ENCODE data around the gene HSD11B1. TPM values are rescaled to one million over a fixed set of nuclear protein-coding genes. Genes with fewer than 3 reads are reported as not detected.

The HSD11B1 gene
- total and polyA plus RNA-seq, 2 donors (not counting 1 experiment from before 2014, with no cell fraction given) = 7.1 to 31.5 TPM

- H4K20me1 ChIP-seq (ENCODE audit: control insufficient read depth, extremely low read depth, insufficient read depth, low read length) = no peaks in the 10 kb centered on the region
- no peak overlapping the region for H3K4me2 ChIP-seq (ENCODE audit: extremely low read depth, insufficient read depth, low read length)
- H3K9me3 ChIP-seq (ENCODE audit: control insufficient read depth, insufficient read depth, low read depth, low read length) = no peaks in the 10 kb centered on the region
- no peak overlapping the region for H3K9ac ChIP-seq (ENCODE audit: insufficient read depth, low read length)
- H3K79me2 ChIP-seq (ENCODE audit: control insufficient read depth, insufficient read depth, low read length) = no peaks in the 10 kb centered on the region
- no peaks in the 10 kb centered on the region for H3K27me3 ChIP-seq (ENCODE audit: control insufficient read depth, insufficient read depth, low read length)
- no peak for DNase-seq (ENCODE audit: low read depth in 2 of 2)
- H3K27ac ChIP-seq (ENCODE audit: insufficient read depth, low read length) = no peak overlapping the region
- no peaks in the 10 kb centered on the region for H3K36me3 ChIP-seq (ENCODE audit: control insufficient read depth, insufficient read depth, low read length)
- H3K4me1 ChIP-seq (ENCODE audit: control insufficient read depth, extremely low read depth, insufficient read depth, low read length) = peaks cover 5% of the 10 kb centered on the region
- no peak for TF ChIP-seq EZH2 (IDR thresholded peaks at IDR 0.05; ENCODE audit: low read length, missing control alignments)
- TF ChIP-seq CTCF (conservative IDR thresholded peaks at IDR 0.05 in 1 of 2, IDR thresholded peaks at IDR 0.05 in 1 of 2; ENCODE audit: low read depth in 1 of 2, low read length in 2 of 2) = no peak
- no peak overlapping the region for H2AFZ ChIP-seq (ENCODE audit: low read length)
- no peak overlapping the region for H3K4me3 ChIP-seq (replicated peaks in 1 of 4; ENCODE audit: control extremely low read depth in 1 of 4, insufficient read depth in 1 of 4, low read depth in 3 of 4, low read length in 4 of 4)
These were observed 18.8 kb upstream of the HSD11B1 start for GRCh38 chr1:209685821-209686220.

GRCh38 chr1:209686322-209686721, 18.3 kb upstream of the HSD11B1 start:
- H3K27ac ChIP-seq (ENCODE audit: insufficient read depth, low read length) = no peak overlapping the region
- DNase-seq (ENCODE audit: low read depth in 2 of 2) = no peak
- H3K9me3 ChIP-seq (ENCODE audit: control insufficient read depth, insufficient read depth, low read depth, low read length) = no peaks in the 10 kb centered on the region
- no peaks in the 10 kb centered on the region for H3K79me2 ChIP-seq (ENCODE audit: control insufficient read depth, insufficient read depth, low read length)
- H3K9ac ChIP-seq (ENCODE audit: insufficient read depth, low read length) = no peak overlapping the region
- H4K20me1 ChIP-seq (ENCODE audit: control insufficient read depth, extremely low read depth, insufficient read depth, low read length) = no peaks in the 10 kb centered on the region
- no peaks in the 10 kb centered on the region for H3K36me3 ChIP-seq (ENCODE audit: control insufficient read depth, insufficient read depth, low read length)
- no peak overlapping the region for H3K4me3 ChIP-seq (replicated peaks in 1 of 4; ENCODE audit: control extremely low read depth in 1 of 4, insufficient read depth in 1 of 4, low read depth in 3 of 4, low read length in 4 of 4)
- TF ChIP-seq CTCF (conservative IDR thresholded peaks at IDR 0.05 in 1 of 2, IDR thresholded peaks at IDR 0.05 in 1 of 2; ENCODE audit: low read depth in 1 of 2, low read length in 2 of 2) (no peak), EZH2 (IDR thresholded peaks at IDR 0.05; ENCODE audit: low read length, missing control alignments) (no peak)
- H3K4me1 ChIP-seq (ENCODE audit: control insufficient read depth, extremely low read depth, insufficient read depth, low read length) = peaks cover 5% of the 10 kb centered on the region
- H3K4me2 ChIP-seq (ENCODE audit: extremely low read depth, insufficient read depth, low read length) = no peak overlapping the region
- no peak overlapping the region for H2AFZ ChIP-seq (ENCODE audit: low read length)
- no peaks in the 10 kb centered on the region for H3K27me3 ChIP-seq (ENCODE audit: control insufficient read depth, insufficient read depth, low read length)

GRCh38 chr1:209688746-209689234, 15.9 kb upstream of the HSD11B1 start:
- Histone ChIP-seq H3K9me3 (ENCODE audit: control insufficient read depth, insufficient read depth, low read depth, low read length) (no peaks in the 10 kb centered on the region), H3K27me3 (ENCODE audit: control insufficient read depth, insufficient read depth, low read length) (no peaks in the 10 kb centered on the region), H3K4me3 (replicated peaks in 1 of 4; ENCODE audit: control extremely low read depth in 1 of 4, insufficient read depth in 1 of 4, low read depth in 3 of 4, low read length in 4 of 4) (no peak overlapping the region), H3K9ac (ENCODE audit: insufficient read depth, low read length) (no peak overlapping the region), H3K36me3 (ENCODE audit: control insufficient read depth, insufficient read depth, low read length) (no peaks in the 10 kb centered on the region), H4K20me1 (ENCODE audit: control insufficient read depth, extremely low read depth, insufficient read depth, low read length) (no peaks in the 10 kb centered on the region), H3K4me2 (ENCODE audit: extremely low read depth, insufficient read depth, low read length) (no peak overlapping the region), H3K27ac (ENCODE audit: insufficient read depth, low read length) (no peak overlapping the region), H2AFZ (ENCODE audit: low read length) (no peak overlapping the region), H3K79me2 (ENCODE audit: control insufficient read depth, insufficient read depth, low read length) (no peaks in the 10 kb centered on the region), H3K4me1 (ENCODE audit: control insufficient read depth, extremely low read depth, insufficient read depth, low read length) (peaks cover 7% of the 10 kb centered on the region)
- peak; percentile 51 to 84 for DNase-seq (ENCODE audit: low read depth in 2 of 2)
- TF ChIP-seq CTCF (conservative IDR thresholded peaks at IDR 0.05 in 1 of 2, IDR thresholded peaks at IDR 0.05 in 1 of 2; ENCODE audit: low read depth in 1 of 2, low read length in 2 of 2) = no peak
- TF ChIP-seq EZH2 (IDR thresholded peaks at IDR 0.05; ENCODE audit: low read length, missing control alignments) = no peak
